Left lung (tissue), 10 donors: ENCODE data around the gene NBDY. TPM values are rescaled to one million over a fixed set of nuclear protein-coding genes. Genes with fewer than 3 reads are reported as not detected.
A peak's percentile ranks its signal among the peaks of the same experiment; 100 is the strongest.

Experiments used
- ATAC-seq: fragments of 200-7000 bp; cut with Tn5 transposase; one replicate; pipeline ENCODE4 v1.9.1; 2020; ENCODE audit warnings: moderate library complexity
- DNase-seq, 4 donors: peaks; one replicate each; pipeline ENCODE4 v3.0.0-alpha.2; 2013 to 2020
- H3K27ac ChIP-seq, 2 donors: fragments of 200-600 bp; sonication (generic) in 1 of 2; one replicate each; pipeline versions ENCODE4 v1.5.0 to v1.8.0; 2020 to 2021
- H3K27me3 ChIP-seq, 2 donors: fragments of 200-600 bp; sonication (generic) in 1 of 2; one replicate each; pipeline versions ENCODE4 v1.5.0 to v1.8.0; 2020 to 2021
- H3K36me3 ChIP-seq, 2 donors: fragments of 200-600 bp; sonication (generic) in 1 of 2; one replicate each; pipeline versions ENCODE4 v1.5.0 to v1.8.0; 2020 to 2021
- H3K4me1 ChIP-seq, 2 donors: fragments of 200-600 bp; one replicate each; pipeline ENCODE4 v1.8.0; 2021
- H3K4me3 ChIP-seq, 2 donors: fragments of 200-600 bp; sonication (generic) in 1 of 2; one replicate each; pipeline versions ENCODE4 v1.5.0 to v1.8.0; 2020 to 2021; ENCODE audit warnings: mild to moderate bottlenecking in 1 of 2
- H3K9me3 ChIP-seq, 2 donors: fragments of 200-600 bp; sonication (generic) in 1 of 2; one replicate each; pipeline versions ENCODE4 v1.5.0 to v1.8.0; 2020 to 2021
- CTCF ChIP-seq, 2 donors: fragments of 200-600 bp; sonication (generic) in 1 of 2; IDR thresholded peaks; one replicate each; pipeline versions ENCODE4 v1.5.0 to v1.8.0; 2021; ENCODE audit warnings: antibody characterized with exemption in 2 of 2
- intact Hi-C, 2 donors: fragments of 100-400 bp; cut with DNase I; formaldehyde crosslinking; loops; one replicate each; pipeline versions ENCODE4 v1.11.2 to v1.14.2; 2022
- polyA plus RNA-seq, 6 donors: library from polyadenylated mRNA; unstranded; fragments of 120-200 nt; gene quantifications; one replicate each; pipeline ENCODE4 v1.2.1, GENCODE V29; 2013; ENCODE audit not compliant: insufficient read length in 6 of 6
- total RNA-seq, 2 donors: library from RNA; stranded (reverse); fragmentation: NEBNext Ultra II Directional; extraction: Animal tissue kit (Norgen Biotek cat#: 25700); gene quantifications; one replicate each; pipeline ENCODE4 v1.2.1, GENCODE V29; 2021
- donor health status: DM: no; HTN: yes; CAD: no.
- donor health status: DM: no; HTN: no; CAD: no.

NBDY gene
- total and polyA plus RNA-seq, 8 donors: 39.5 to 86.4 (median 70.6) TPM

GRCh38 chrX:56728321-56728720, 722 bp upstream of the NBDY start:
- Histone ChIP-seq H3K9me3 (no peaks in the 10 kb centered on the region), H3K27me3 (peaks cover 0 to 12% of the 10 kb centered on the region in 2 donors), H3K4me3 (peak overlapping the region; percentile 36 to 54), H3K27ac (no peak overlapping the region), H3K36me3 (no peaks in the 10 kb centered on the region), H3K4me1 (no peaks in the 10 kb centered on the region)
- intact Hi-C loops: no loop called here
- no peak for TF ChIP-seq CTCF (IDR thresholded peaks at IDR 0.05)
- ATAC-seq: peak; percentile 51
- DNase-seq: peak in 1 of 4 donors; percentile 2

GRCh38 chrX:56728752-56729151, 291 bp upstream of the NBDY start:
- no peaks in the 10 kb centered on the region for H3K9me3 ChIP-seq
- H3K27me3 ChIP-seq: peaks cover 0 to 12% of the 10 kb centered on the region in 2 donors
- ATAC-seq: peak; percentile 49
- no peaks in the 10 kb centered on the region for H3K4me1 ChIP-seq
- H3K36me3 ChIP-seq: no peaks in the 10 kb centered on the region
- H3K27ac ChIP-seq: no peak overlapping the region
- intact Hi-C loops: no loop called here
- H3K4me3 ChIP-seq: peak overlapping the region; percentile 36 to 54
- peak in 1 of 4 donors; percentile 11 for DNase-seq
- TF ChIP-seq CTCF (IDR thresholded peaks at IDR 0.05): no peak

GRCh38 chrX:56733459-56734046, 4.5 kb downstream of the NBDY start:
- H3K4me3 ChIP-seq: no peak overlapping the region
- H3K4me1 ChIP-seq: no peaks in the 10 kb centered on the region
- DNase-seq: peak in 2 of 4 donors; percentile 22 to 30
- no peaks in the 10 kb centered on the region for H3K9me3 ChIP-seq
- no peak overlapping the region for H3K27ac ChIP-seq
- H3K36me3 ChIP-seq: no peaks in the 10 kb centered on the region
- peak; percentile 53 for ATAC-seq
- peak; percentile 57 to 79 for TF ChIP-seq CTCF (IDR thresholded peaks at IDR 0.05)
- no peaks in the 10 kb centered on the region for H3K27me3 ChIP-seq
- intact Hi-C loops: no loop called here

DNA sequence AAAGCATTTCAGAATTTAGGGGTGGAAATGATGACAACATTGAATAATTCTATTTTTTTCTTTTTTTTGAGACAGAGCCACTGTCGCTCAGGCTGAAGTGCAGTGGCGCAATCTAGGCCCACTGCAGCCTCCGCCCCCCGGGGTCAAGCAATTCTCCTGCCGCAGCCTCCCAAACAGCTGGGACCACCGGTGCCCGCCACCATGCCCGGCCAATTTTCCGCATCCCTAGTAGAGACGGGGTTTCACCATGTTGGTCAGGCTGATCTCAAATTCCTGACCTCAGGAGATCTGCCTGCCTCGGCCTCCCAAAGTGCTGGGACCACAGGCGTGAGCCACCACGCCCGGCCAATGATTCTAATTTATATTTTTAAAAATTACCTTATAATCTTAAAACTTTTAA, 7.2 kb downstream of the NBDY start:
- peaks cover 0 to 2% of the 10 kb centered on the region in 2 donors for H3K27me3 ChIP-seq
- DNase-seq (peak in 1 of 4 donors; percentile 23), ATAC-seq (no peak)
- no peak overlapping the region for H3K27ac ChIP-seq
- no peaks in the 10 kb centered on the region for H3K36me3 ChIP-seq
- no peak overlapping the region for H3K4me3 ChIP-seq
- no peaks in the 10 kb centered on the region for H3K4me1 ChIP-seq
- no peaks in the 10 kb centered on the region for H3K9me3 ChIP-seq
- no peak for TF ChIP-seq CTCF (IDR thresholded peaks at IDR 0.05)
- intact Hi-C loops: no loop called here

GRCh38 chrX:56738670-56739069, 9.6 kb downstream of the NBDY start:
- H3K4me1 ChIP-seq: no peaks in the 10 kb centered on the region
- no peak for TF ChIP-seq CTCF (IDR thresholded peaks at IDR 0.05)
- no peak overlapping the region for H3K27ac ChIP-seq
- intact Hi-C loops: no loop called here
- no peaks in the 10 kb centered on the region for H3K36me3 ChIP-seq
- no peak for DNase-seq
- H3K27me3 ChIP-seq: peaks cover 0 to 2% of the 10 kb centered on the region in 2 donors
- H3K9me3 ChIP-seq: peaks cover 0 to 4% of the 10 kb centered on the region in 2 donors
- no peak for ATAC-seq
- H3K4me3 ChIP-seq: no peak overlapping the region
